Stimulated activated CD4-positive, alpha-beta T cell treated with anti-CD3 and anti-CD28 coated beads, Interleukin-1b, Interleukin-23, amount 100 ng/mL, for 4 hours (primary cell): ENCODE data around the gene CNOT1.
"Not testable (repeated sequence)": the region's sequence is repeated elsewhere in the genome, so short reads cannot be mapped to it uniquely, and the experiment has no call there.

Experiments
- DNase-seq, 2 donors: peaks; one replicate each; pipeline ENCODE4 v3.0.0-alpha.2; 2020; ENCODE audit warnings: low read depth in 2 of 2

Gene CNOT1

DNA sequence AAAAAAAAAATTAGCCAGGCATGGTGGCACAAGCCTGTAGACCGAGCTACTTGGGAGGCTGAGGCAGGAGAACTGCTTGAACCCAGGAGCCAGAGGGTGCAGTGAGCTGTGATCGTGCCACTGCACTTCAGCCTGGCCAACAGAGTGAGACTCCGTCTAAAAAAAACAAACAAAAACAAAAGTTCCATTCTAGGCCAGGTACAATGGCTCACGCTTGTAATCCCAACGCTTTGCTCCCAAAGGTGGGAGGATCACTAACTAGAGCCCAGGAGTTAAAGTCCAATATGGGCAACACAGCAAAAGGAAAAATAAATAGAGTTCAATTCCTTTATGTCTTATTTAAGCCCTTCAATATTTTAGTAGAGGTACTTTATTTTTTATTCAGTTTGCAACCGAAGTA is 47.5 kb downstream of the CNOT1 start:
- no peak for DNase-seq

DNA sequence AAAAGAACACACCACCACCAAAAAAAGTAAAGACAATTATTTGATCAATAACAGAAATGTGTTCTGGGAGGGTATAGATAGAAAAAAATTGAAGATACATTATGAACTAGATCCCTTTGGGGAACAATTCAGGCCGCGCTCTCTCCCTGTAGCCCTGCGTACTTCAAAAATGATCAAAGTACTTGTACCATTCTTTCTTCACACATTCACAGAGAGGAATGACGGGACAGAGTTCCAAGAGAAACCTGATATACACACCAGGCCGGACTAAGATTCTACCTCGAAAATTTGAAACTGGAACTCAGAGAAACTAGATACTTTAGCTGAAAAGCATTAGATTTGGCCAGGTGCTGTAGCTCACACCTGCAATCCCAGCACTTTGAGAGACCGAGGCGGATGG is 50.0 kb downstream of the CNOT1 start:
- DNase-seq = no peak

DNA sequence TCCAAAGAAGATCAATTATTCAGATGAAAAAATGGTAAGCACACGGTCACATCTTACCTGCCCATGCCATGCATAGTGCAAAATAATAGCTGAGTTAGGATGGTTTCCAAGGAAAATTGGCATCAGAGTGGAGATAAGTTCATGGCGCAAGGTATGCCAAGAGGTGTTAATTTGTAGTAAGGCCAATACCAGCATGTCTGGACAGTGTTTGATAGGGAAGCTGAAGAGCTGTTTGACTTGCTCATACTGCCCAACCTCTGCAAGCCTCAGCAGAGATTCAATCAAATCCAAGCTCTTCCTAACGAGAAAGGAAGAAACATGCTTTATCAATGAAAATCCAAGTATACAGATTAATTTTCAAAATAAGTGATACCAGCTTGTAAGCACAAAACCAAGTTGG is 51.0 kb downstream of the CNOT1 start:
- no peak for DNase-seq

DNA sequence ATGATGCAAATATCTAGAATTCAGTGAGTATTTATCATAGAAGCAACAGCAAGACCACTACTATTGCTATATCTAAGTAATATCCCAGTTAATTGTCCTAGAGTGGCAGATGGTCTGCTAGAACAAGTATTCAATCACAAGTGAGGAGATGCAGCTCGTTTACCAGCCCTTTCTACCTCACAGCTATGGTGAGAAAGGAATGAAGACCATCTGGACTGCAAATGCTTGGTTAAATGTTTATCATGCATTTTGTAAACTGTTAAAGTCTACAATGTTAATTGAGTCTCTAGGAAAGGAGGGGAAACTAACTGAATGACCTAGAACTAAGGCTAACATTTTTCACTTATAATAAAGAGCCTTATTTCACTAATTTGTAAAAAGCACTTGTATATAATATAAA is 52.5 kb downstream of the CNOT1 start:
- no peak for DNase-seq

DNA sequence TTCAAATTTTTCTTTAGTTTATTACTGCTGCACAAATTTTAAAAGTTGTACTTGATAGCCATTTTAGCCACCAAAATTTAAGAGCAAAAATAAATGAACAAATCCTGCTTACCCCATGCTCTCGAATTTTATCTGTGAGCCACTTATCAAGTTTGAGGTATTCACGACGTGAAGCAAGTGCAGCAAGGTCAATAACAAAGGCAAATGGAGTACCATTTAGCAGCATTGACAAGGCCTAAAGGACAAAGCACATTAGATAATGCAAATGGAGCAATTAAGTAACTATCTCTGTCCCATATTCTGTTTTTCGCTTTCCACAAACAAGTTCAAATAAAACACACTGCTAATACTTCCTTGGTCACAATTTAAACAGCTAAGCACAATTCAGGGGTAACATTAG is 54.7 kb downstream of the CNOT1 start:
- DNase-seq = no peak

DNA sequence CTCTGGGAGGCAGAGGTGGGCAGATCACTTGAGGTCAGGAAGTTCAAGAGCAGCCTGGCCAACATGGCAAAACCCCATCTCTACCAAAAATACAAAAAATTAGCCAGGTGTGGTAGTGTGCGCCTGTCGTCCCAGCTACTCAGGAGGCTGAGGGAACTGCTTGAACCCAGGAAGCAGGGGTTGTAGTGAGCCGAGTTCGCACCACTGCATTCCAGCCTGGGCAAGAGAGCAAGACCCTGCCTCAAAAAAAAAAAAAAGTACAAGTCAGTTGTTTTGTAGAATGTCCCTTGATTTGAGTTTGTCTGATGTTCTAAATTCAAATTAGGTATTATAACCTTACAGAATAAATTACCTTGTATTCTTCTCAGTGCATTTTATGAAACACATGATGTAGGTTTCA is 63.9 kb downstream of the CNOT1 start:
- not testable (repeated sequence) for DNase-seq

DNA sequence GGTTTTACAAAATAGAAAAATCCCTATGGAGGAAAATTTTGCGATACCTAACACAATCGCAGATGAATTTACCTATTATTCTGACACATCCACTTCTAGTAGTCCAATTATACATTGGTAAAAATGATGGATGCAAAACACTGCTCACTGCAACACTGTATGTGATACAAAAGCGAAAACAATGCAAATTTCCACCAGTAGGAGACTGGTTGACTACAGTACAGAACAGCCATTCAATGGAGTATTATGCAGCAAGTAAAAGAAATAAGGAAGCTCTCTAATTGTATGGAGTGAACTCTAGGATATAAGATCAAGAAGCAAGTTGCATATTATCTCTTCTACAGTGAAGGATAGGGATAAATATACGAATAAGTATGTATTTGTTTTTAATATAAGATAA is 65.9 kb downstream of the CNOT1 start:
- DNase-seq = no peak

DNA sequence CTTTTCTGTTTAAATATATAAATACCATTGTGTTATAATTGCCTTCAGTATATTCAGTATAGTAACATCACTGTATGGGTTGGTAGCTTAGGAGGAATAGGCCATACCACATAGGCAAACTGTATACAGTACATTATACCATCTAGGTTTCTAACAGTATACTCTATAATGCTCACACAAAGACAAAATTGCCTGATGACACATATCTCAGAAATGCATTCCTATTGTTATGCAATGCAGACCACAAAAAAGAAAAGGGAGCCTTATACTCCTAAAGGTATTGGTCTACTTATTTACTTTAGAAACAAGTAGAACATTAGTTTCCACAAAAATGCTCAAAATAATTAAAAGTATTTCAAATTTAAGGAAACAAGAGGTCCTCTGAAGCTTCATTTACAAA is 66.4 kb downstream of the CNOT1 start:
- no peak for DNase-seq

DNA sequence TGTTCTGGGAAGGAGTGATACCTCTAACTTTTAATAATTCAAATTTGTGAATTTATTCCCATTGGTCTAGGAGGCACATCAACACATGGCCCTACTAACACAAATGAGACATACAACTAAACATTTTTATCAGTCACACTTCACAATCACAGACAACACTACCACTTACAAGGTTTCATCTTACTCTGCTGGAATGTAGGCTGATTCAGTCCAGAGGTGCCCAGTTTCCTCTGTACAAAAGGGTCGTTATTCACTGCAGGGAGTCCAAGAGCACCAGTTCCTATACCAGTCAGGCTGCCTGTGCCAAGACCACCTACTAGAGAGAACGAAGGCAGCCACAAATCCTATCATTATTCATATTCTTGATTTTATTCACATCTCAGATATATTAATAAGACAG is 72.9 kb downstream of the CNOT1 start:
- no peak for DNase-seq

DNA sequence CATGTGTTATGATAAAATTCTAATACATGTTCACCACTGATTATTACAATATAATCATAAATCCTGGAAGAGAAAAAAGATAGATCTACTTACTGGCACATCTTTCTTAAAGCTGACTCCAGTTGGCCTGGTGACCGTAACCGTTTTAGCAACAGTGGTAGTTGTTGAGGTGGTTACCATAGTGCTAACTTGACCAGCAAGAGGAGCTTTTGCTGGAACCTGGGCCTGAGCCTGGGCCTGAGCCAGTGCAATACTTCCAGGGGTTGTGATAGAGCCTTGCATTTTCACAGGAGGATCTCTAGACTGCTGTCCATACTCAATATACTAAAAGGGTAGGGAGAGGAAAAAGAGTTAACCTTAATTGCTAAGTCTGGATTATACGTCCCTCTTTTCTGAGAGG is 78.1 kb downstream of the CNOT1 start:
- no peak for DNase-seq

DNA sequence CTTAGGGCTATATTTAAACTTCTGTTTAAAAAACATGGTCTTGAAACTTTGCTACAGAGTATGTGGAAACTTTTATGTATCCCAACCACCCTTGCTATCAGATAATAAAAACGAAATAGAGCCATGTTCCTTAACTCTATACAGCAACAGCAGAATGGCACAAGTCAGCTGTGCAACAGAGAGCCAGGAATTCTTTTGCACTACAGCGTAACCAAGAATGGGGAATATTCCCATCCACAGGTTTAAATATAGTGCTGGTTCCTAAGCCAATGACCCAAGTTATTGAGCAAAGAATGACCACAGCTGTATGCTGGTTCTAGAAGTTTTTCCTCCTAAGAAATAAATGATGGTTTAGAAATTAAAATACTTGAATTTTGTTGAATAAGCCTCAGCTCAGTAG is 81.2 kb downstream of the CNOT1 start:
- DNase-seq = no peak

DNA sequence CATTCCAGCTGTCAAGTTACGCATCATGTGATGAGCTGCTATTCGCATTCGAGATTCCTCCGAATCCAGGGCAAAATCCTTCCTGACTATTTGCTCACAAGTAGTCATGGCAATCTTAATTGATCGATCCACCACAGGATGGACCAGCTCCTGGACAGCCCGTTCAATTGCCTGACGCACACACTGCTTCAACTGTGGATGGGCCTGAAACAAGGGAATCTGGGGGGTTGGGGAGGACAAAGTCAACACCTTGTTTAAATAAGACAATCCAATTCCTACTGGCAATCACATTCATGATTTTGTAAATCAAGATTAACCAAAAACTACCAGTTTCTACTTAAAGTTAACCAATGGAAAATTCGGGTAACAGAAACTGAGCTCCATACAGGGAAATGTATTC is 85.9 kb downstream of the CNOT1 start:
- DNase-seq = no peak

DNA sequence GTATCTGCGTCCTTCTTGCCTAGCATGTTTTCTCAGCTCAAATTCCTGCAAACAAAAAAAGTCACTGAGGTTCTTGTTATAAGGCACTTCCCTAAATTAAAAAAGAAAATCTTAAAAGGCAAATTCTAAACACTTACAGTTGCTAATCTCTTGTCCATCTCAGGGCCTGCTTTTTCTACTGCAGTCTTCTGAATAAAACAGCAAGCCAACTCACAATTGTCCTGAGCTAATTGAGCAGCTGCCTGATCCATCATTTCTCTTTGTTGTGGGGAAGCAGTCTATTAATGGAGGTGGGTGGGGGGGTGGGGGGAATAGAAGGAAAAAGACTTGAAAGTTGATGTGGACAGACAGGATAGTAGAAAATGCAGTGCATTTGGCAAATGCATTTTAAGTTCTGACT is 87.3 kb downstream of the CNOT1 start:
- no peak for DNase-seq

DNA sequence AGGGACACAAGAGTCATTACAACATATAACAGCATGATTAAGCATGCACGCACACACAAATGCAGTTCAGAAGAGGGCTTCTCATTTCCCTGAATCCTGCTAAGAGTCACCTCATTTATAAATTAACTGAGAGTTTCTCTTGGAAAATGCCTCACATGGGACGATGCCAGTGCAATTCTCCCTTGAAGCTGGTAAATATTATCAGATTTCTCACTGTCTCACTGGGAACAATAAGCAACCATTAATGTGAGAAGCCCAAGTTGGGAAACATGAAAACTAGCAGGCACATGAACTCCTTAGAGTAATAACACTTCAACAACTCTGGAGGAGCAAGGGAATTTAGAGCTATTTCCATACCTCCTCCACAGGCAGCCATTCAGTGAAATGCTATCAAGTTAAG is 87.9 kb downstream of the CNOT1 start:
- DNase-seq = no peak

DNA sequence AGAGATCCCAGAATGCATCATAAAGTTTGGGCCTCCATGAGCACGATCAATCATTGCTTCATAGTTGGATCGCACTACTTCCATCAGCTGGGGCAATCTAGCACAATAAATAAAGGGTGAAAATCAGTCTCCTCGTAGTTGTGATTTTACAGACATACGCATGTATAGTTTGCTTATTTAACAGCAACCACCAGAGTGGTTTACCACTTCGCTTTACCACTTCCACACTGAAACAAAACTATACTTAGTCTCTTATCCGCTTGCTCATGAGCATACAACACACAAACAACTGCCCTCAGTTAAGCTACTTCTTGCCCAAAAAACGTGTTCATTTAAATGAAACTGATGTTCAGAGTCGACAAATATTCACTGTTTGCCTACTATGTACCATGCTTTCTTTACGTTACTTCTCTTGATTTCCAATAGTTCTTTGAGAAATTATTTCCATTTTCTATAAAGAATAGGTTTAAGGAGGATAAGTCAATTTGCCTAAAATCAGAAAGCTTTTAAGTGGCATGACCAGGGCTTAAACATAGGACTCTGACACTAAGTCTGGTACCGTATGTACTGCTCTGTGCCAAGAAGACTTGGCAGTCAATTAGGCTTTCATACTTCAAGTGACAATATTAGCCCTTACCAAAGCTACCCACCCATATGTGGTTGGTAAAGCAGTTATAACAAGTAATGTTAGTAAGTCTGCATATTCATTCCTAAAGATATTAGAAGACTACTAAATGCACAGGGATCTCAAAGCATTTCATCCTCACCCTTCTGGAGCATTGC is 92.3 kb downstream of the CNOT1 start:
- no peak for DNase-seq

DNA sequence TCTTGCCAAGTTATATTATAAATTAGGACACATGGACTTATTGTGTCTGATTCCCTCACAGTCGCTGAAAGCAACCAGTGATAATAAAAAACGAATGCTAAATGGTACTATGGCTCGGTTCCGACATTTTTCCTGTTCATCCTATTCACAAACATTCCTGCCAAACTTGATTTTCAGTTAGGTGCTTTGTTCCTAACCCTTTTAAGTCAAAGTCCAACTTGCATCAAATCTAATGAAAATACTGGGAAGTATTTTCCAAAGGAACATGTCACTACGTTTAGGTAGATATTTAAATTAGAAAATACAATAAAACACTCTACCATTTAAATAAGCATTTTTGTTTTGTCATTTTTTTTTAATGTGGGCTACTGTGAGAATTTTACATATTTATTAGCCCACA is 93.3 kb downstream of the CNOT1 start:
- DNase-seq = no peak

DNA sequence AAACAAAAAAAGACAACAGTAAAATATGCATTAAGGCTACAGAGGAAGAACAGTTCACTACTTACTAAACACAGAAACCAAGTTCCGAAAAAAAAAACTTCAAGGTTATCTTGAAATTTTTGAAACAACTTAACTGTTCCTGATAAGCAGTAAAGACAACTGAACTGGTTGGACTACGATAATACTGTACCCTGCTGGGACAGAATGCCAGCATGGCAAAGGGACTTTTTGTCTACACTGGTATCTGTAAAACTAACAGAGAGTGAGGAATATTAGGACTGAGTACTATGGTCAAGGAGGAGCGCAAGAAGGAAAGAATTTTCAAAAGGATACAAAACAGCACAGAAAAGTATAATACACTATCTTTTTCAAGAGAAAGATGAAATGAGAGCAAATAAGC is 94.5 kb downstream of the CNOT1 start:
- DNase-seq = no peak

DNA sequence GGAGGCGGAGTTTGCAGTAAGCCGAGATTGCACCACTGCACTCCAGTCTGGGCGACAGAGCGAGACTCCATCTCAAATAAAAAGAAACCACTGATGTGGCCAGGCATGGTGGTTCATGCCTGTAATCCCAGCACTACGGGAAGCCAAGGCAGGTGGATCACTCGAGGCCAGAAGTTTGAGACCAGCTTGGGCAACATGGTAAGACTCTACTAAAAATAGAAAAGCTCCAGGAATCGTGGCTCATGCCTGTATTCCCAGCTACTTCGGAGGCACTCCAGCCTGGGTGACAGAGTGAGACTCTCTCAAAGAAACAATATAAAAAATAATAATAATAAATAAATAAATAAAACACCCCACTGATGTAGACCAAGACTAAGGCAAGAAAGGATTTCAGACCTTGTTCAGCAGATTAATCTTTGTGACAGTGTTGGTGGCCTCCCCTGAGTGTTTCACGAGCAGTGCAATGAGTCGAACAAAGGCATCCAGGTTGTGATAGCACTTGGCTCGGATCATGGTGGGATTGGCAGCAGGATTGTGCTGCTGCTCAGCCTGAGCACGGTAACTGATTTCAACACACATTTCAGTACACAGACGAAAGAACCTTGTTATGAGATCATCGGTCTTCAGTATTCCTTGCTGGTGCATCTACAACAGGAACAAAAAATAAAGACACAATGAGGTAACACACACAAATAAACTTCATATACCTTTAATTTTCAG is 95.7 kb downstream of the CNOT1 start:
- no peak for DNase-seq

DNA sequence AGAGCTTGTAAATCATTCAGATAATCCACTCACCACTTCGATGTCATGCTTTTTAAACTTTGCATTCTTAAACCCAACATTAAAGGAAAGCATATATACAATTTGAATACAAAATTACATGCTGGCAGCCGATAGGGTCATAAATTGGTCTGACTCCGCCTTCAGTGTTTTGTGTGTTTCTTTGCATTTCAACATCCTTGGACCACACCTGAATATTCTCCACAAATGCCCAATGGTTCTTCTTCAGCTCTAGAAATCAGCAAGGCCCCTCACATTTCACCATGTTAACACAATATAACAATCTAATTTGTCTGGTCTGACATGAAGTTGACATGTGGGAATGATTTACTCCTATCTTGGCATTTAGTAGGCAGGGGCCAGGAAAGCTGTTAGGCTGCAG is 97.2 kb downstream of the CNOT1 start:
- DNase-seq = no peak

DNA sequence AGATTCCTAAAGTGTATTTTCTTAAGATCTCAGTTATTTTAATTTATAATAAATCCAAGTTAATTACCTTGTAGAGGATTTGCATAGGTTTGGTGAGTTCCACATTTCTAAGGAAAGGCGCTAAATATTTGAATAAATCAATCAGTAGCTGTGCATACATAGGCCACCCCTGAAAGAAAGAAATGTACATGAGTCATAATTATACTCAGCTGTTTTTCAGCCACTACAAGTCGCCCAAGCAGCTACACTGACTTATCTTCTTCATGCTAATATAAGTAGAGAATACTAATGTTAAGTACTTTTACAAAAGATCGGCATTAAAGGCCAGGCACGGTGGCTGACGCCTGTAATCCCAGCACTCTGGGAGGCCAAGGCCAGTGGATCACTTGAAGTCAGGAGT is 99.4 kb downstream of the CNOT1 start:
- no peak for DNase-seq

DNA sequence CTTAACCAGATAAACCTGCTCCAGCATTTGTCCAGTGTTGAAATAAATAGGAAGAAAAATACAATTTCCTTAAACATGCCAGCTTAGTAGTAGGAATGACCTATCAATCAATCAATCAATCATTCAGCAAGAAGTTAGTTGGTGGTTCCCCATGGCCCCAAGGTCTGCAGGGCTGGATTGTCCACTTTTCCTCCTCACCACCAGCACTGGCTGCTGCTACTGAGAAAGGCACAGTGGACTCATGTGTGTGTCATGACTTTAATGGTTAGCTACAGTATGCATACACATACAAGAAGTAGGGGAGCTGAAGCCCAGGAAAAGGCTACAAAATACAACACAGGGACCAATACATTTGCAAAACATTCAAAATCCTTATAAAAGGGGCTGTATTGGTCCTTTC is 109.9 kb downstream of the CNOT1 start:
- no peak for DNase-seq

DNA sequence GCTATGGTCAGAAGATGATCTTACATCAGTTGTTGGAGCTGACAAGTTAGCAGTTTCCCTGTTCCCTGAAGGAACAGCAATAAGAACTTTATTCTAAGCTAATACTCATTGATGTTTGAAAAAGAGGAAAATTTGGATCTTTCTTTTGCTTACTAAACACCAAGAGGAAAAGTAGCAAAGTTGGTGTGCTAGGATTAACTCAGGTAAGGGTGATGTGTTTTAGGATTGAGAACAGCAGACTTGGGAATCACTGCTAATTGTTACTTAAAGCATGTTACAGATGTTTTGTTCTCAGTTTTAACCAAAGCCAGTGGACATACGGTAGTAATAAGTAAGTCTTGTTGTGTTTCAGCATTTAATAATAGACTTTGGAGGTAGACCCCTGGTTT is 110.7 kb downstream of the CNOT1 start:
- no peak for DNase-seq

DNA sequence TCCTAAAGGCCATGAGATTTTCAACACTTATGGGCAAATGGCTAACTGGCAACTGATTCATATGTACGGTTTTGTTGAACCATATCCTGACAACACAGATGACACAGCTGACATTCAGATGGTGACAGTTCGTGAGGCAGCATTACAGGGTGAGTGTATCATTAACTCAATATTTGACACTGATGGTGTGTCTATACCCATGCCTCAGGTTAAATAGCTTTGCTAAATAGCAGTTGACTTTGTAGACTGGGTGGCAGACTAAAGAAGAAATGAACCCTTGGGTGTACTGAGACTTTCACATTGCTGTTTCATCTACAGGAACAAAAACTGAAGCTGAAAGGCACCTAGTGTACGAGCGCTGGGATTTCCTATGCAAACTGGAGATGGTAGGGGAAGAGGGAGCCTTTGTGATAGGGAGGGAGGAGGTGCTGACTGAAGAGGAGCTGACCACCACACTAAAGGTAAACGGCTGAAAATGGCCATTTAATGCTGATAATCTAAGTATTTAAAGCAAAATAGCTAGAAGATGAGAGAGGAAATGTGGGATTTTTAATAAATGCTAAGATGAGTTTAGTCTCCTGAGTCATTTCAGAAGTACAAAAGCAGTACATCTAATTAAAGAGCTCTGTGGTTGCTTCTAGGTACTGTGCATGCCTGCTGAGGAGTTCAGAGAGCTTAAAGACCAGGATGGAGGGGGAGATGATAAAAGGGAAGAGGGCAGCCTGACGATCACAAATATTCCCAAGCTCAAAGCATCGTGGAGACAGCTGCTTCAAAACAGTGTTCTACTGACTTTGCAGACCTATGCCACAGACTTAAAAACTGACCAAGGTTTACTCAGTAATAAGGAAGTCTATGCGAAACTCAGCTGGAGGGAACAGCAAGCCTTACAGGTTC is 111.3 kb downstream of the CNOT1 start:
- no peak for DNase-seq
